K562 (cell line): ENCODE results near the gene DHDH. TPM values are rescaled to one million over a fixed set of nuclear protein-coding genes. Genes with fewer than 3 reads are reported as not detected.

Experiments
- CC2D1A ChIP-seq: fragments of 450-650 bp; IDR thresholded peaks from 2 replicates; pipeline ENCODE4 v1.6.1; 2017; ENCODE audit warnings: mild to moderate bottlenecking
- CREB1 ChIP-seq, 2 experiments: sonication (generic) in 1 of 2; formaldehyde crosslinking in 1 of 2; IDR thresholded peaks; 2 replicates each; pipeline versions ENCODE4 v1.6.1 to v1.8.0; 2012 to 2022; ENCODE audit warnings: inconsistent platforms in 1 of 2, mild to moderate bottlenecking in 1 of 2, missing genetic modification reagents in 1 of 2, moderate library complexity in 1 of 2
- ERF ChIP-seq: fragments of 450-650 bp; formaldehyde crosslinking; IDR thresholded peaks from 2 replicates; pipeline ENCODE4 v1.4.0; 2020; ENCODE audit warnings: mild to moderate bottlenecking, mixed read lengths
- GABPB1 ChIP-seq: sonication (generic); formaldehyde crosslinking; IDR thresholded peaks from 2 replicates; pipeline ENCODE4 v1.8.0; 2022; ENCODE audit warnings: mild to moderate bottlenecking, missing genetic modification reagents
- HDAC6 ChIP-seq: IDR thresholded peaks from 2 replicates; pipeline ENCODE4 v1.6.1; 2012; ENCODE audit warnings: low read depth, mild to moderate bottlenecking, control low read depth, inconsistent platforms, low read length, moderate library complexity
- HEY1 ChIP-seq: fragments of 250-450 bp; sonication (Bioruptor Pico); IDR thresholded peaks from 2 replicates; pipeline ENCODE4 v1.5.0; 2020; ENCODE audit warnings: mild to moderate bottlenecking, moderate library complexity, borderline replicate concordance
- HINFP ChIP-seq: fragments of 450-650 bp; conservative IDR thresholded peaks from 2 replicates; pipeline ENCODE4 v1.6.1; 2016; ENCODE audit warnings: missing genetic modification characterization, low read depth, mild to moderate bottlenecking, control low read depth, missing compliant biosample characterization
- POLR2A ChIP-seq: fragments of 450-650 bp; conservative IDR thresholded peaks from 2 replicates; pipeline ENCODE4 v1.6.1; 2016
- POLR2G ChIP-seq: fragments of 200-400 bp; formaldehyde crosslinking; IDR thresholded peaks from 2 replicates; pipeline ENCODE4 v1.6.1; 2017; ENCODE audit warnings: low read depth, mild to moderate bottlenecking, antibody characterized with exemption, low read length, moderate library complexity
- PRPF4 ChIP-seq: fragments of 200-400 bp; formaldehyde crosslinking; IDR thresholded peaks from one replicate; pipeline ENCODE4 v1.6.1; 2017; ENCODE audit warnings: low read length, low read depth, mild to moderate bottlenecking; ENCODE audit not compliant: insufficient read depth, poor library complexity, severe bottlenecking
- RFX5 ChIP-seq: IDR thresholded peaks from 2 replicates; pipeline ENCODE4 v1.6.1; 2011; ENCODE audit warnings: low read depth, mild to moderate bottlenecking, improper control_type of control experiment, low read length
- SMC3 ChIP-seq: conservative IDR thresholded peaks from 2 replicates; pipeline ENCODE4 v1.6.1; 2011; ENCODE audit warnings: low read depth, low read length, improper control_type of control experiment; ENCODE audit not compliant: insufficient read depth
- YY1 ChIP-seq, 3 experiments: IDR thresholded peaks; 2 replicates each; pipeline ENCODE4 v1.6.1; 2011; ENCODE audit warnings: low read length in 2 of 3, mild to moderate bottlenecking in 2 of 3, moderate library complexity in 2 of 3, borderline replicate concordance in 1 of 3, control low read depth in 1 of 3, low read depth in 1 of 3; ENCODE audit not compliant: insufficient read depth in 3 of 3, insufficient replicate concordance in 2 of 3, control insufficient read depth in 1 of 3, insufficient read length in 1 of 3; ENCODE audit errors: extremely low read depth in 1 of 3
- ZNF592 ChIP-seq: fragments of 450-650 bp; IDR thresholded peaks from 2 replicates; pipeline ENCODE4 v1.6.1; 2017; ENCODE audit warnings: antibody characterized with exemption, mild to moderate bottlenecking
- ZNF668 ChIP-seq: fragments of 250-450 bp; sonication (Bioruptor Pico); IDR thresholded peaks from 2 replicates; pipeline ENCODE4 v1.8.0; 2022; ENCODE audit warnings: mild to moderate bottlenecking, inconsistent platforms
- ZNF785 ChIP-seq: fragments of 250-450 bp; sonication (Bioruptor Pico); IDR thresholded peaks from 2 replicates; pipeline ENCODE4 v1.4.0; 2020; ENCODE audit warnings: mild to moderate bottlenecking
- ZSCAN32 ChIP-seq: fragments of 450-650 bp; formaldehyde crosslinking; IDR thresholded peaks from 2 replicates; pipeline ENCODE4 v1.4.0; 2020; ENCODE audit warnings: mild to moderate bottlenecking, moderate library complexity
- polyA plus RNA-seq, 8 experiments: library from polyadenylated mRNA; depleted of rRNA in 4 of 8; stranded (reverse) in 5 of 8; unstranded in 3 of 8; fragments of >200 nt; fragmentation: Nextera tagmentation in 2 of 8; fragmentation: Illumina TruSeq in 1 of 8; extraction: Ambion mirVana in 2 of 8; extraction: Trizol in 1 of 8; gene quantifications; 2 replicates each; pipeline versions ENCODE4 v1.2.1 to v1.2.3, GENCODE V29; 2011 to 2014; ENCODE audit warnings: inconsistent platforms in 1 of 8, missing spikeins in 1 of 8
- total RNA-seq, 7 experiments: library from RNA; depleted of rRNA in 6 of 7; stranded (reverse); fragments of >200 nt in 6 of 7; fragmentation: Illumina TruSeq in 2 of 7; extraction: Trizol in 2 of 7; gene quantifications; 2 replicates each; pipeline versions ENCODE4 v1.2.1 to v1.2.3, GENCODE V29; 2011 to 2021; ENCODE audit warnings: low replicate concordance in 1 of 7

The DHDH gene
- total and polyA plus RNA-seq, 9 of the 15 experiments (the other 6 are each of a cell fraction or from before 2014, with no cell fraction given), result 0.37 to 1.9 (median 0.87) TPM

- no peak for TF ChIP-seq HINFP (tag)
- TF ChIP-seq SMC3, result 0 out of 2 replicates have a peak, but pooled peaks have one; percentile 15
- TF ChIP-seq ZNF668 (CRISPR knock-in tag), result no peak
- no peak for TF ChIP-seq ZSCAN32 (CRISPR knock-in tag)
- peak; percentile 92; the same call in 1 of the 2 replicates for TF ChIP-seq HDAC6
- no peak; the same call in 1 of the 2 replicates for TF ChIP-seq CREB1 (IDR thresholded peaks at IDR 0.05)
- TF ChIP-seq CREB1 (CRISPR knock-in tag; IDR thresholded peaks at IDR 0.05), result peak; percentile 34
- TF ChIP-seq ERF (CRISPR knock-in tag), result peak; percentile 16; the same call in 1 of the 2 replicates
- peak; percentile 98 for TF ChIP-seq POLR2G
- peak; percentile 95 for TF ChIP-seq PRPF4
- TF ChIP-seq ZNF785 (CRISPR knock-in tag), result no peak
- TF ChIP-seq GABPB1 (CRISPR knock-in tag), result peak; percentile 80
- TF ChIP-seq HEY1 (CRISPR knock-in tag), result peak; percentile 63; the same call in 1 of the 2 replicates
- TF ChIP-seq CC2D1A, result peak; percentile 67
- TF ChIP-seq YY1 (IDR thresholded peaks at IDR 0.05; ENCODE audit: borderline replicate concordance in 1 of 3, control insufficient read depth in 1 of 3, extremely low read depth in 1 of 3, insufficient read depth in 3 of 3, insufficient read length in 1 of 3, insufficient replicate concordance in 2 of 3, low read depth in 1 of 3, low read length in 2 of 3), result peak in 2 of 3 experiments; percentile 56 to 63
- no peak for TF ChIP-seq ZNF592
- TF ChIP-seq POLR2A, result peak; percentile 100
- no peak for TF ChIP-seq RFX5
Observed at GRCh38 chr19:48965040-48965805, 31.7 kb downstream of the DHDH start, which contains the start of gene FTL (continued).
